Measurements from ENCODE around the gene CACNA2D2. TPM values are rescaled to one million over a fixed set of nuclear protein-coding genes. Genes with fewer than 3 reads are reported as not detected.

CACNA2D2 gene
- total and polyA plus RNA-seq, 2 of the 13 experiments (the other 11 are each of a cell fraction or from before 2014, with no cell fraction given), result not detected

DNA sequence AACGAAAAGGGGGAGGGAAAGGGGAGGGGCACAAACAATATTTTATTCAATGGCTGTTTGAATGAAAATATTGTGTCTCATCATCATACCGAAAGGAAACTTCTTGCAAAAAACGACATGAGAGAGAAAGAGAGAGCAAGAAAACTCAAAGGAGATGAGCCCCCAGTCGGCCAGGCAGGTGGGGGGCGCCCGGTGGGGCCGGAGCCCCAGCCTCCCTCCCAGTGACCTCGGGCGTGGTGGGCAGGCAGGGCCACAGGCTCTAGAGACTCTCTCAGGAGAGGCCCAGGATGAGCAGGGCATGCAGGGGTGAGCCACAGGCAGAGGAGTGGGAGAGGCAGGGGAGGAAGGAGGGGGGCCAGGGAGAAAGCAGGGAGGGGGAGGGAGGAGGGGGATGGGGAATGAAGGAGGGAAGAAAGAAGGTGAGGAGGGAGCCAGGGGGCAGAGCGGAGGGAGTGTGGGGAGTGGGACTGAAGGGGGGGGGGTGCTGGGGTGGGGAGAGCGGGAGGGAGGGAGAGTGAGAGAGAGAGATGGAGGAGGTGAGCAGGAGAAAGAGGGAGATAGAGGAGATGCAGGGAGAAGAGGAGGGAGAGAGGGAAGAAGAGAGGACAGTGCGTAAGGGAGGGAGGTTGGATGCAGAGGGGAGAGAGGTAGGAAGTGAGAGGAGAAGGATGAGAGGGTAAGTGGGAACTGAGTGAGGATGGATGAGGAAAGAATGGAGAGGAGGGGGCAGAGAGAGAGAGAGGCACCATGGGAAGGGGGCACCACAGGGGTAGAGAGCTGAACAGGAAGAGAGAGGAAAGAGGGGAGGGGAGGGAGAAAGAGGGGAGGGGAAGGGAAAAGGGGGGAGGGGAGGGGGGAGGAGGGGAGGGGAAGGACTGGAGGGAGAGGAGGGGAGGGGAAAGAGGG is 130.0 kb downstream of the CACNA2D2 start:
- Histone ChIP-seq H3K4me3 (replicated peaks in 1 of 3; ENCODE audit: insufficient read depth in 1 of 3, low read depth in 2 of 3, low read length in 3 of 3) (no peak overlapping the region), H3K4me2 (ENCODE audit: low read depth, low read length) (no peak overlapping the region), H3K27me3 (ENCODE audit: control insufficient read depth in 1 of 2, insufficient read depth in 2 of 2, low read length in 2 of 2) (peaks cover 9 to 49% of the 10 kb centered on the region in 2 experiments), H3K36me3 (replicated peaks in 1 of 2; ENCODE audit: control insufficient read depth in 1 of 2, insufficient read depth in 2 of 2, low read length in 2 of 2) (no peaks in the 10 kb centered on the region), H3K9me3 (ENCODE audit: low read length) (no peaks in the 10 kb centered on the region), H3K27ac (ENCODE audit: extremely low read length, insufficient read depth, low read length) (no peak overlapping the region), H3K4me1 (ENCODE audit: insufficient read depth, low read length) (peaks cover 12% of the 10 kb centered on the region), H3K9ac (ENCODE audit: insufficient read depth, low read depth, low read length) (no peak overlapping the region), H2AFZ (ENCODE audit: low read length) (no peak overlapping the region), H3K79me2 (ENCODE audit: insufficient read depth, low read length) (no peaks in the 10 kb centered on the region), H4K20me1 (ENCODE audit: insufficient read depth, low read length) (no peaks in the 10 kb centered on the region)
- in situ Hi-C loops (cut with HindIII; ENCODE audit: extremely low pct_ligation_motif_present, low pct_unique_long_range_greater_than_20kb) (no loop called here), intact Hi-C loops (cut with micrococcal nuclease; ENCODE audit: unreplicated experiment) (loop anchor here (5.0 kb wide), 1 partner anchor 144 kb away; no protein-coding TSS in a partner anchor)
- FAIRE-seq, result no peak
- 25% methylated on average over 12 of the region's 12 CpGs for WGBS (ENCODE audit: low lambda C conversion rate)
- ATAC-seq, result no peak
- ChIA-PET CTCF (ENCODE audit: low intra/inter-chr PET ratio, low total read pairs) (no interaction called here), POLR2A (no interaction called here)
- no TSS peak for BruUV-seq (replicated peaks)
- DNase-seq (ENCODE audit: low spot score), result no peak
- TF ChIP-seq ATF5 (CRISPR knock-in tag; IDR thresholded peaks at IDR 0.05; ENCODE audit: low read depth), result no peak
- no peak for TF ChIP-seq EHMT2 (IDR thresholded peaks at IDR 0.05; ENCODE audit: borderline replicate concordance, low read depth, low read length)
- TF ChIP-seq ZNF136 (CRISPR knock-in tag; IDR thresholded peaks at IDR 0.05; ENCODE audit: low read depth), result no peak
- no peak for TF ChIP-seq SMAD9 (CRISPR knock-in tag; IDR thresholded peaks at IDR 0.05)
- no peak for TF ChIP-seq KLF13 (CRISPR knock-in tag; IDR thresholded peaks at IDR 0.05)
- no peak for TF ChIP-seq ZNF776 (CRISPR knock-in tag; IDR thresholded peaks at IDR 0.05)
- no peak for TF ChIP-seq RARG (CRISPR knock-in tag; IDR thresholded peaks at IDR 0.05; ENCODE audit: low read depth)
- TF ChIP-seq SIN3B (IDR thresholded peaks at IDR 0.05; ENCODE audit: low read length), result no peak
- TF ChIP-seq ZNF782 (CRISPR knock-in tag; IDR thresholded peaks at IDR 0.05; ENCODE audit: borderline replicate concordance), result no peak
- TF ChIP-seq ZNF550 (CRISPR knock-in tag; IDR thresholded peaks at IDR 0.05; ENCODE audit: borderline replicate concordance), result no peak
- TF ChIP-seq HHEX (CRISPR knock-in tag; IDR thresholded peaks at IDR 0.05), result no peak
- no peak for TF ChIP-seq SAP130 (CRISPR knock-in tag; IDR thresholded peaks at IDR 0.05; ENCODE audit: low read depth)
- TF ChIP-seq TBX3 (IDR thresholded peaks at IDR 0.05; ENCODE audit: borderline replicate concordance), result no peak
- TF ChIP-seq RORA (CRISPR knock-in tag; IDR thresholded peaks at IDR 0.05), result no peak
- no peak for TF ChIP-seq U2AF2 (IDR thresholded peaks at IDR 0.05; ENCODE audit: low read depth, low read length)
- no peak for TF ChIP-seq SSRP1 (CRISPR knock-in tag; IDR thresholded peaks at IDR 0.05)

Data from HepG2 (cell line).